Right ventricle myocardium inferior (tissue), 1 donor: Measurements from ENCODE around the gene SLC25A13. TPM values are rescaled to one million over a fixed set of nuclear protein-coding genes. Genes with fewer than 3 reads are reported as not detected.
"Not testable (repeated sequence)": the region's sequence is repeated elsewhere in the genome, so short reads cannot be mapped to it uniquely, and the experiment has no call there.

Experiments used
- ATAC-seq: fragments of 200-7000 bp; cut with Tn5 transposase; one replicate; pipeline ENCODE4 v1.9.1; 2020; ENCODE audit warnings: mild to moderate bottlenecking, moderate library complexity
- DNase-seq: peaks from one replicate; pipeline ENCODE4 v3.0.0; 2021; ENCODE audit errors: missing footprints
- intact Hi-C: fragments of 100-400 bp; cut with DNase I; formaldehyde crosslinking; loops from one replicate; pipeline ENCODE4 v1.11.0; 2022
- total RNA-seq: library from RNA; stranded (reverse); fragmentation: NEBNext Ultra II Directional; extraction: Animal tissue kit (Norgen Biotek cat#: 25700); gene quantifications from one replicate; pipeline ENCODE4 v1.2.1, GENCODE V29; 2021
- donor health status: DM: no; HTN: yes; CAD: no; lungs with severe emphysema.

Gene SLC25A13
- total RNA-seq, 1 donor from 2014 or later: 10.7 TPM

DNA sequence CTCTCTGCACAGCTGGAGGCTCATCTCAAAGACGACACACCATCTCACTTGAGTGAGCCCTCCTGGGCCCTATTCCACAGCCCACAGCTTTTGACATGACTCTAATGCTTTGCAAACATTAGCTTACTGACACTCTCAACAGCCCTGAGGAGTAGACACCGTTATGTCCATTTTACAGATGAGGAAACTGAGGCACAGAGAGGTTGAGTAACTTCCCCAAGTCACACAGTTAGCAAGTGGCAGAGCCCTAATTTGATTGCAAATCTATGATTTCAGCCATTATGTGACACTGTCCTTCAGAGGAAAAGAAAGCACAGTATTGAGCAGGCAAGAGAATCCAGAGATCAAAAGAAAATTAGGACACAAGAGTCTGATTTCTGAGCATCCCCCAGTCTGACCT lies 16.0 kb downstream of the SLC25A13 start:
- DNase-seq (no peak), ATAC-seq (no peak)
- intact Hi-C loops: no loop called here

- intact Hi-C loops: no loop called here
- DNase-seq (no peak), ATAC-seq (no peak)
These were observed 17.3 kb downstream of the SLC25A13 start for GRCh38 chr7:96304573-96304972.

DNA sequence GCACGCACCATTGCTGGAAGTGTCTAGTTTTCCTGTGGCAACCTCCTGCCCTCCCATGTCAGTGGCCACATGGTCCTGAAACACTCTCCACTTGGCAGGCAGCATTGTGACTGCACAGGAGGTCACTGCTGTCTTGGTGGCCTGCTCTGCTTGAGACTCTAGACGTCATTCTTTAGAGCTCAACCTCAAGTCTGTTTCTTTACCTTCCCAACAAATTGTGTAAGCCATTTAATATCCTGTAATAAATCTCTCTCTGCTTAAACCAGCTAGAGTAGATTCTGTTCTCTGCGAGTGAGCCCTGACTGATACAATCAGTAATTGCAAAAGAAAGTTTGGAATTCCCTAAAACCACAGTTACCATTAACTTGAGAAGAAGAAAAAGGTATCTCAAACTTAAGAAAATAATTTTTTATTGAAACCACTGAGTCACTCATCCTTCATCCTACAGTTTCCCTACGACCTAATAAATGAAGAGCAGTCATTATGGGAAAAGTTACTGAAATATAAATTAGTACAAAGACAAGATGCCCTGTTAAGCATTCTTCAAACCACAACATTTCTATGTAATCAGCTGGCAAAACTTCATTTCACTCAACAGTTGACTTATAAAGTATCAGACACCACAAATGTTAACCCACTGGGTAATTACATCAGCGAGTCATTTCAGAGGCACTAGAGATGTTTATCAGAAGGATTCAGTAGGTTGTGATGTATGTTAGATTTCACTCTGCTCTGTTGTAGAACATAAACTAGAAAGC lies 18.0 kb downstream of the SLC25A13 start:
- intact Hi-C loops: no loop called here
- DNase-seq (no peak), ATAC-seq (no peak)

DNA sequence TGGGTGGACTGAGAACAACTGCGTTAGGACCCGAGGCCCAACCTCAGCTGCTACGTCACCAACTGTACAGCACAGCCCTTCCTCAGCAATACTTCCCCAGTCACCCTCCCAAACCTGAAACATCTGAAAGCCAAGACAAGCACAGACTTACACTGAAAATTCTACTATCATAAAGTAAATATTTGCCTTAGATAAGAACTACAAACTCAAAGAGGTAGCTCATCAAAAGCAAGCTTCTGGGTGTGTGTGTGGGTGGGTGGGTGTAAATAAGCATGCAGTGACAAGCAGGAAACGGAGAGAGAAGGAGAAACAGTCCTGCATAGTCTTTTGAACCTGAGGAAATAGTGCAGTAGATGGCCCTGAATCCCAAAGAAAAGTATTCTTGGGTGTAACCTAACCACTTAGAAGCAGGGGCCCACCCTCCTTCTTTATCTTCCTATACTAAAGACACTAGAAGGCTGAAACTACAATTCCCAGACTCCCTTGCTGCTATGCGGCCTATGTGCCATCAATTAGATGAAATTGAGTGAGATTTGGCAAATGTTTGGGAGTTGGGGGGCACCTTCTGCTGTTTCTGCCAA lies 18.7 kb downstream of the SLC25A13 start:
- no peak for DNase-seq
- no peak for ATAC-seq
- intact Hi-C loops: no loop called here

GRCh38 chr7:96300986-96301385 lies 20.9 kb downstream of the SLC25A13 start:
- ATAC-seq (no peak), DNase-seq (no peak)
- intact Hi-C loops: no loop called here

DNA sequence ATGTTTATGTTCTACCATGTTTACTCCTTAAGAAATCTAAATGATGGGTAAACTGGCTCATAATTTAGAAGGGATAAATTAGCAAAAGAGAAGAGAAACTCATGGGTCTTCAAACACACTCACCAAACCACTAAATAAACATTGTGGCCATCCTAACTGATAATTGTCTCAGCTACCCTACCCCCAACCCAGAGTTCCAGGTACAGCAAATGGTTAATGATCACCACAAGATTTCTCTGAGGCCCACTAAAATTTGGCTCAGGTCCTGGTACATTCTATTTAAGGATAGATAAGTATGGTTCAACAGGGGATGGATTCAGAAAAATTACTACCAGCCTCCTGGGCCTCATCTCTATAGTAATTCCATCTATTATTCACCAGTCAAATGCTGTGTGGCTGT lies 21.4 kb downstream of the SLC25A13 start:
- ATAC-seq: no peak
- intact Hi-C loops: no loop called here

GRCh38 chr7:96299496-96299895 lies 22.4 kb downstream of the SLC25A13 start:
- ATAC-seq (no peak), DNase-seq (no peak)
- intact Hi-C loops: loop anchor here (1.0 kb wide), 1 partner anchor 16 kb away; no protein-coding TSS in a partner anchor

More for the DNA sequence above, 21.4 kb downstream of the SLC25A13 start:
- DNase-seq: no peak

GRCh38 chr7:96297876-96298275 lies 24.0 kb downstream of the SLC25A13 start:
- DNase-seq (no peak), ATAC-seq (no peak)
- intact Hi-C loops: no loop called here

DNA sequence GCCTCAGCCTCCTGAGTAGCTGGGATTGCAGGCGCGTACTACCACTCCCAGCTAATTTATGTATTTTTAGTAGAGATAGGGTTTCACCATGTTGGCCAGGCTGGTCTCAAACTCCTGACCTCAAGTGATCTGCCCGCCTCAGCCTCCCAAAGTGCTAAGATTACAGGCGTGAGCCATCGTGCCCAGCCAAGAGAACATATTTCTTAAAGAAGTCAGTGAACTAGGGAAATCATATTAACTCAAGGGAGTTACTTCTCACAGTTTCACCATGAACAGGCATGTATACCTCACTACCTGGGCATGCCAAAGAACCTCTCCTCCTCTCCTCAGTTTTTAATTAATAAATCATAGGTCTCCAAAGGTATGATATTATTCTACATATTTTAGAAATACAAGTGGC lies 24.5 kb downstream of the SLC25A13 start:
- DNase-seq, intact Hi-C loops, ATAC-seq: not testable (repeated sequence)

GRCh38 chr7:96293911-96294310 lies 28.0 kb downstream of the SLC25A13 start:
- DNase-seq, intact Hi-C loops, ATAC-seq: not testable (repeated sequence)

- no peak for DNase-seq
- ATAC-seq: no peak
- intact Hi-C loops: no loop called here
These were observed 34.3 kb downstream of the SLC25A13 start for GRCh38 chr7:96287559-96287958.

DNA sequence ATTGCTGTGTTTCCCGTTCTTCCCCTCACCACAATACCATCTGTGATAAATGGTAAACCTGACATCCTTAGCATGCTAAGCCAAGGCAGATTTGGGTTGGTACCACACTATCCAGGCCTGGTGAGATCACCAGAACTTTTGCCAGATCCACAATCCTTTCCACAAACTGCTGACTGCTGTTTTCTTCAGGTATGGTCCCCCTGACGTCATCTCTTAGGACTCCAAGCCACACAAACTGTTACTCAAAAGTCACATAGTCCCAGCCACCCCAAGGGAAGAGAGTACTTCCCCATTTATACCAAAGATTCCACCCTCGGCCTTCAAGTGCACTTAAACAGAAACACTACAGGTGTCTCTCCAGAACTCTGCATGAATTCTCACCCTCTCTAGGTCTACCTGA lies 34.8 kb downstream of the SLC25A13 start:
- ATAC-seq (no peak), DNase-seq (no peak)
- intact Hi-C loops: no loop called here

DNA sequence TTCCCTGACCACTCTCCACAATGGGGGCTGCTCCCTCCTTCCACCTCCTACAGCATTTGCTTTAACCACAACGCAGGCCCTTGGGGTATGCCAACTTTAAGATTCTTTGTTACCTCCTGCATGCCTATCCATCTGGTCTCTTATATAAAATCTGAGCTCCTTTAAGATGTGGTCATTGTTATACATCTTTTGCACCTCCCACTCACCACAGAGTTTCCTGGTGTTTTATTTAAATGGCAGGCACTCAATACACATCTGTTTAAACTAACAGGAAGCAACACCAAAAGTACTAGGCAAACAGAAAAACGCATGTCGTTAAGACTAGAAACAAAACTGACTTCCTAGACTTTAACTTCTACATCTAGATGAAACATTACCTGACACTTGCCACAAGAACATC lies 36.3 kb downstream of the SLC25A13 start:
- intact Hi-C loops: no loop called here
- DNase-seq: no peak
- no peak for ATAC-seq

- ATAC-seq (no peak), DNase-seq (no peak)
- intact Hi-C loops: no loop called here
These were observed 37.1 kb downstream of the SLC25A13 start for GRCh38 chr7:96284835-96285234.

GRCh38 chr7:96284240-96284639 lies 37.7 kb downstream of the SLC25A13 start:
- ATAC-seq (no peak), DNase-seq (no peak)
- intact Hi-C loops: no loop called here

DNA sequence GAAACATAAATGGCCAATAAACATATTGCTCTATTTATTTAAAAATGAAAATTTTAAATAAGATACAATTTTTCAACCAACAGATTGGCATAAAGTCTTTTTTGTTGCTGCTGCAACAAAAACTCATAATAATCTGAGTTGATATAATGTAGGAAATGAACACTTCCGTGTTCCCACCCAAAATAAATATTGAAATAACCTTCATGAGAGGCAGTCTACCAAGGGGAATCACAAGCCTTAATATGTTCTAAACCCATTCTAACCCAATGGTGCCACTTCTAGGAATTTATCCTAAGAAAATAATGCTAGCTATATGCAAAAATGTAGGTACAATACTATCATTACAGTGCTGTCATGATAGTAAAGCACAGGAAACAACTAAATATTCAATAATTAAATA lies 39.1 kb downstream of the SLC25A13 start:
- DNase-seq (no peak), ATAC-seq (no peak)
- intact Hi-C loops: no loop called here

- DNase-seq: no peak
- intact Hi-C loops: no loop called here
- ATAC-seq: no peak
These were observed 44.0 kb downstream of the SLC25A13 start for GRCh38 chr7:96277921-96278320.

DNA sequence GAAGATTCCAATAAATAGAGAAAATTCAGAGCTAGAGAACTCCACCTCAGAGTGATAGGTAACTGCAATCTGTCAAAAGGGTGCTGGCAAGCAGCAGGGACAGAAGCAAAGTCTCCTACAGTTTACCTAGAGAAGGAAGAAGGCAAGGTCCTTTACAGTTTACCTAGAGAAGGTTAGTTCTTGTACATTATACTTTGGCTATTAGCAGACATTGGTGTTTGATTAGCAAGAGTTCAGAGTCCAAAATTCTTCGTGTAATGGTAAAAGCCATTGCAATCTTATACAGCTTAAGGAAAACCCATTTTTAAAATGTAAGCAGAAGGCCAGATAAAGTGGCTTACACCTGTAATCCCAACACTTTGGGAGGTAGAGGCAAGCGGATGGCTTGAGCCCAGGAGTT lies 45.9 kb downstream of the SLC25A13 start:
- ATAC-seq (no peak), DNase-seq (no peak)
- intact Hi-C loops: no loop called here

DNA sequence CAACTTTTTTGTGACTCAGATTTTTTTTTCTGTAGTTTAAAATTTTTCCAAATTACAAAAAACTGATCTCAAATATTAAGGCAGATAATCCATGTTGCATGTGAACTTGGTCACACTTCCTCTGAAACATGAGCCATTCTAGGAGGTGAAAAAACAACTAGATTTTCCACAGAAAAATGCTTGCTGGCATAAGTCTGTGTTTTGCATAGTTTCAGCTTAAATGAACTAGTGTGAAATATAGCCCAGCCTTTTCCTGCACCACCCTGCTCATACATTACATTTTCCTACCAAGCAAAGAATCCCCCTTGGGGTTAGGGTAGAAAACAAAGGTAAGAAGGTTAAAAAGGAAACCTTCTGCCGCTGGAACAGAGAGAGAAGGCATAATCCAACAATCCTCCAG lies 48.2 kb downstream of the SLC25A13 start:
- no peak for DNase-seq
- intact Hi-C loops: no loop called here
- no peak for ATAC-seq

DNA sequence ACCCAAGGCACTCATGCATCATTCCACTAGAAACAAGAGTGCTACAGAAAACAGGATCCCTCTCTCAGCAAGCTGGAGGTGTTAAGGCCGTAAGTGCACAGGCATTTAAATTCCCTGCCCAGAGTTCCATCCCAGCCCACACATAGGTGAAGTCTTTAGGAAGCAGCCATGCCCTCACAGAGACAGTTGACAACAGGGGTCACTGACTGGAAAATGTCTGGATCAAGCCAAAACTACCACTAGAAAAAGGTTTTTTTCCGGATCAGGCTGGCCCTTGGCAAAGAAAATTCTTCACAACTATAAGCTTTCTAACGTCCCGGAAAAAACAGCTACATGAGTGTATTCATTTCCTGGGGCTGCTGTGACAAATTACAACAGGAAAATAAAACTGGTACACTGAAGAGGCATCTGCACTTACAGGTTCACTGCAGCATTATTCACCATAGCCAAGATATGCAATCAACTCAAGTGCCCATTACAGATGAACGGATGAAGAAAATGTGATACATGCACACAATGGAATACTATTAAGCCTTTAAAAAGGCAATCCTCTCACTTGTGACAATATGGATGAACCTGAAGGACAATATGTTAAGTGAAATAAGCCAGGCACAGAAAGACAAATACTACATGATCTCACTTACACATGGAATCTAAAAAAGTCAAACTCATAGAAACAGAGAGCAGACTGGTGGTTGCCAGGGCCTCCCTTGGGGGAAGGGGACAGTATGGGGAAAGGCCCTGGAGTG lies 52.5 kb downstream of the SLC25A13 start:
- DNase-seq: no peak
- no peak for ATAC-seq
- intact Hi-C loops: no loop called here
